ENCODE measurements around the gene THBS4. TPM values are rescaled to one million over a fixed set of nuclear protein-coding genes. Genes with fewer than 3 reads are reported as not detected.

The THBS4 gene
- total RNA-seq, 1 experiment from 2014 or later, result 6.6 TPM

GRCh38 chr5:80036615-80037014, 1.5 kb downstream of the THBS4 start:
- intact Hi-C loops (cut with micrococcal nuclease; ENCODE audit: unreplicated experiment), result no loop called here
- CTCF ChIA-PET, result interaction anchor here (0.6 kb wide), 1 partner anchor 482 kb away, joined by 8 read pairs; no protein-coding TSS in a partner anchor

DNA sequence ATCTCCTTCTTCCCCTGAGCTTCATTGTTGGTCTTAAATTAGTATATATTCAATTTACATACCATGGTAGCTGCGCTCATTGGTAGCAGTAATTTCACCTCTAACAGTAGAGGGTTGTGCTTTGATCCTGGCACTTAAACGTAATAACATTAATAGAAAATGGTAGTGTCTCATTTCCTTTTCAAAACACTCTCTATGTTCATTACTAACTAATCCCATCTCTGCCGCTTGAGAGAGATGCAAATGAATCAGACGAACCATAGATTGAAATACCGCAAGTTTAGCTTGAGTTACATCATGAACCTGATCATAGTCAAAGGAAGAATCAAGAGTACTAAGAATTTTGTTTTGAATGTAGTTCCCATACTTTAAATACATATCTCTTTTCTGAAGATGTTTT, 2.2 kb downstream of the THBS4 start:
- Histone ChIP-seq H3K4me1 (replicated peaks; ENCODE audit: insufficient read depth) (no peaks in the 10 kb centered on the region), H3F3A (ENCODE audit: insufficient read depth, low read depth) (no peaks in the 10 kb centered on the region), H3K4me3 (no peak overlapping the region), H4K20me1 (ENCODE audit: insufficient read depth) (no peaks in the 10 kb centered on the region), H3K79me2 (ENCODE audit: low read depth) (no peaks in the 10 kb centered on the region), H3K9me2 (ENCODE audit: insufficient read depth) (no peaks in the 10 kb centered on the region; the same call in none of the 2 replicates), H3K36me3 (ENCODE audit: low read depth) (no peaks in the 10 kb centered on the region), H3K9me3 (ENCODE audit: insufficient read depth, low read depth) (no peaks in the 10 kb centered on the region), H3K4me2 (no peak overlapping the region), H3K27ac (no peak overlapping the region), H2AFZ (no peak overlapping the region), H3K27me3 (ENCODE audit: insufficient read depth, low read depth) (no peaks in the 10 kb centered on the region)
- BruUV-seq (replicated peaks), result no TSS peak
- ChIA-PET CTCF (interaction anchor here (0.6 kb wide), 1 partner anchor 483 kb away, joined by 8 read pairs; no protein-coding TSS in a partner anchor), POLR2A (ENCODE audit: unreplicated experiment) (no interaction called here)
- no peak for DNase-seq
- no peak for TF ChIP-seq CTCF (conservative IDR thresholded peaks at IDR 0.05)
- TF ChIP-seq EZH2 (IDR thresholded peaks at IDR 0.05; ENCODE audit: low read depth), result no peak
- intact Hi-C loops (cut with micrococcal nuclease; ENCODE audit: unreplicated experiment), result no loop called here

More at GRCh38 chr5:80036615-80037014, 1.5 kb downstream of the THBS4 start:
- H3K36me3 ChIP-seq (ENCODE audit: low read depth), result no peaks in the 10 kb centered on the region
- TF ChIP-seq CTCF (conservative IDR thresholded peaks at IDR 0.05) (no peak), EZH2 (IDR thresholded peaks at IDR 0.05; ENCODE audit: low read depth) (no peak)
- no peak overlapping the region for H3K27ac ChIP-seq
- no peaks in the 10 kb centered on the region for H3F3A ChIP-seq (ENCODE audit: insufficient read depth, low read depth)
- no peak overlapping the region for H2AFZ ChIP-seq
- no peaks in the 10 kb centered on the region for H3K79me2 ChIP-seq (ENCODE audit: low read depth)
- H3K27me3 ChIP-seq (ENCODE audit: insufficient read depth, low read depth), result no peaks in the 10 kb centered on the region
- no peaks in the 10 kb centered on the region for H3K4me1 ChIP-seq (replicated peaks; ENCODE audit: insufficient read depth)
- BruUV-seq (replicated peaks), result no TSS peak
- no peak for DNase-seq
- no peaks in the 10 kb centered on the region for H3K9me3 ChIP-seq (ENCODE audit: insufficient read depth, low read depth)
- H3K4me3 ChIP-seq, result no peak overlapping the region
- no peaks in the 10 kb centered on the region; the same call in none of the 2 replicates for H3K9me2 ChIP-seq (ENCODE audit: insufficient read depth)
- H4K20me1 ChIP-seq (ENCODE audit: insufficient read depth), result no peaks in the 10 kb centered on the region
- no peak overlapping the region for H3K4me2 ChIP-seq
- POLR2A ChIA-PET (ENCODE audit: unreplicated experiment), result no interaction called here

DNA sequence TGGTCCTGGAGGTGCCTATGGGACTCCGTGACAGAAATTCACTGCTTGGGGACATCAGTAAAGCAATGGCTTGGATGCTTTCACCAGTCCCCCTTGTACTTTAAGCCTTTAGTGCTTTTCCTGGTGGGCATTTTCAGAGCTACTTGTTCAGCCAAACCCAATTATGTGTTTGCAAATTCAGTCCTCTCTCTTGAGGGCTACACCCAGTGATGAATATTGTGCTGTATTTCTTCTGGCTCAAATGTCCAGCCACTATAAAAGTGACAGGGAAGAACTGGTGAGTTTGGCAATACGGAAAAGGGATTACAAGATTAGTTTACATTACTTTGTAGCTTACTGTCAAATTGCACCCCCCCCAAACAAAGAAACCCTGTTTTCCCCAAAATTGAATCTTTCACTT, 4.5 kb downstream of the THBS4 start:
- Histone ChIP-seq H3K9me2 (ENCODE audit: insufficient read depth) (no peaks in the 10 kb centered on the region; the same call in none of the 2 replicates), H3F3A (ENCODE audit: insufficient read depth, low read depth) (no peaks in the 10 kb centered on the region), H2AFZ (no peak overlapping the region), H3K4me1 (replicated peaks; ENCODE audit: insufficient read depth) (no peaks in the 10 kb centered on the region), H3K4me3 (no peak overlapping the region), H3K9me3 (ENCODE audit: insufficient read depth, low read depth) (no peaks in the 10 kb centered on the region), H3K27ac (no peak overlapping the region), H3K36me3 (ENCODE audit: low read depth) (no peaks in the 10 kb centered on the region), H4K20me1 (ENCODE audit: insufficient read depth) (no peaks in the 10 kb centered on the region), H3K4me2 (no peak overlapping the region), H3K27me3 (ENCODE audit: insufficient read depth, low read depth) (no peaks in the 10 kb centered on the region), H3K79me2 (ENCODE audit: low read depth) (no peaks in the 10 kb centered on the region)
- TF ChIP-seq EZH2 (IDR thresholded peaks at IDR 0.05; ENCODE audit: low read depth) (no peak), CTCF (conservative IDR thresholded peaks at IDR 0.05) (no peak)
- intact Hi-C loops (cut with micrococcal nuclease; ENCODE audit: unreplicated experiment), result no loop called here
- ChIA-PET CTCF (no interaction called here), POLR2A (ENCODE audit: unreplicated experiment) (no interaction called here)
- BruUV-seq (replicated peaks), result no TSS peak
- no peak for DNase-seq
